CD14-positive monocyte (primary cell): ENCODE results near the gene RETREG3. TPM values are rescaled to one million over a fixed set of nuclear protein-coding genes. Genes with fewer than 3 reads are reported as not detected.

ENCODE experiments used
- DNase-seq, 3 donors: peaks; one replicate each; pipeline ENCODE4 v3.0.0-alpha.2; 2011 to 2022
- H2AFZ ChIP-seq: 2 replicates; pipeline ENCODE4 v1.6.0; 2012; ENCODE audit warnings: mild to moderate bottlenecking, low read depth, low read length, inconsistent platforms; ENCODE audit not compliant: insufficient read depth, poor library complexity, severe bottlenecking
- H3K27ac ChIP-seq, 2 donors: 1 replicate in 1 of 2; 2 replicates in 1 of 2; pipeline ENCODE4 v1.5.1; 2012 to 2013; ENCODE audit warnings: low read length in 2 of 2, control low read depth in 1 of 2, inconsistent platforms in 1 of 2, low read depth in 1 of 2, mild to moderate bottlenecking in 1 of 2
- H3K27me3 ChIP-seq, 2 donors: one replicate each; pipeline versions ENCODE4 v1.6.0 to v1.6.1; 2011 to 2013; ENCODE audit warnings: low read length in 2 of 2; ENCODE audit not compliant: control insufficient read depth in 2 of 2, insufficient read depth in 2 of 2
- H3K36me3 ChIP-seq, 2 donors: replicated peaks in 1 of 2; 1 replicate in 1 of 2; 2 replicates in 1 of 2; pipeline versions ENCODE4 v1.5.1 to v1.6.1; 2012 to 2013; ENCODE audit warnings: low read length in 2 of 2, control low read depth in 1 of 2, inconsistent platforms in 1 of 2, mild to moderate bottlenecking in 1 of 2; ENCODE audit not compliant: insufficient read depth in 2 of 2, control insufficient read depth in 1 of 2
- H3K4me1 ChIP-seq, 2 donors: 1 replicate in 1 of 2; 2 replicates in 1 of 2; pipeline versions ENCODE4 v1.5.1 to v1.6.1; 2012 to 2013; ENCODE audit warnings: low read length in 2 of 2, control low read depth in 1 of 2, inconsistent platforms in 1 of 2, mild to moderate bottlenecking in 1 of 2, moderate library complexity in 1 of 2; ENCODE audit not compliant: insufficient read depth in 2 of 2, control insufficient read depth in 1 of 2
- H3K4me2 ChIP-seq: replicated peaks from 2 replicates; pipeline ENCODE3; 2012; ENCODE audit warnings: low read length, moderate library complexity, mild to moderate bottlenecking; ENCODE audit not compliant: poor library complexity, severe bottlenecking; ENCODE audit errors: extremely low read depth
- H3K4me3 ChIP-seq, 3 experiments: fragments of 200-600 bp in 1 of 3; sonication (generic) in 1 of 3; replicated peaks in 1 of 3; 1 replicate in 2 of 3; 2 replicates in 1 of 3; pipeline ENCODE4 v1.5.1; 2011 to 2013; ENCODE audit warnings: low read length in 3 of 3, mild to moderate bottlenecking in 3 of 3, control low read depth in 2 of 3, low read depth in 2 of 3, inconsistent platforms in 1 of 3, moderate library complexity in 1 of 3
- H3K79me2 ChIP-seq: 2 replicates; pipeline ENCODE4 v1.6.0; 2012; ENCODE audit warnings: mild to moderate bottlenecking, control low read depth, inconsistent platforms, low read length, moderate library complexity; ENCODE audit not compliant: insufficient read depth
- H3K9ac ChIP-seq: 2 replicates; pipeline ENCODE4 v1.6.0; 2017; ENCODE audit warnings: low read length, mild to moderate bottlenecking; ENCODE audit not compliant: insufficient read depth, poor library complexity, severe bottlenecking
- H3K9me3 ChIP-seq, 2 donors: replicated peaks in 1 of 2; 1 replicate in 1 of 2; 2 replicates in 1 of 2; pipeline versions ENCODE4 v1.5.1 to v1.6.1; 2012 to 2013; ENCODE audit warnings: low read length in 2 of 2, control low read depth in 1 of 2; ENCODE audit not compliant: control insufficient read depth in 1 of 2, insufficient read depth in 1 of 2
- H4K20me1 ChIP-seq: 2 replicates; pipeline ENCODE4 v1.6.0; 2012; ENCODE audit warnings: mild to moderate bottlenecking, low read length, control low read depth, moderate library complexity; ENCODE audit not compliant: insufficient read depth
- H3K27ac Mint-ChIP-seq, 7 donors: one replicate each; pipeline ENCODE4 v1.8.0; 2020; ENCODE audit warnings: mild to moderate bottlenecking in 7 of 7, mixed read lengths in 7 of 7, moderate library complexity in 6 of 7, inconsistent platforms in 2 of 7
- H3K27me3 Mint-ChIP-seq, 3 donors: one replicate each; pipeline ENCODE4 v1.8.0; 2021 to 2022; ENCODE audit warnings: low read depth in 3 of 3, mild to moderate bottlenecking in 3 of 3, mixed read lengths in 3 of 3, moderate library complexity in 3 of 3, inconsistent platforms in 1 of 3
- H3K36me3 Mint-ChIP-seq, 2 donors: one replicate each; pipeline ENCODE4 v1.8.0; 2020; ENCODE audit warnings: mixed read lengths in 2 of 2, inconsistent platforms in 1 of 2, mild to moderate bottlenecking in 1 of 2
- H3K4me1 Mint-ChIP-seq: one replicate; pipeline ENCODE4 v1.8.0; 2020; ENCODE audit warnings: mild to moderate bottlenecking, mixed read lengths
- H3K4me3 Mint-ChIP-seq, 2 donors: one replicate each; pipeline ENCODE4 v1.8.0; 2020; ENCODE audit warnings: mild to moderate bottlenecking in 2 of 2, mixed read lengths in 2 of 2, moderate library complexity in 1 of 2
- H3K9me3 Mint-ChIP-seq, 7 donors: one replicate each; pipeline ENCODE4 v1.8.0; 2020 to 2022; ENCODE audit warnings: mixed read lengths in 7 of 7, mild to moderate bottlenecking in 6 of 7, moderate library complexity in 6 of 7, inconsistent platforms in 2 of 7
- WGBS: methylation state at CpG from one replicate; pipeline ENCODE4 v1.1.5; 2013; ENCODE audit warnings: missing lambda C conversion rate; ENCODE audit not compliant: insufficient coverage; 5-methylcytosine and 5-hydroxymethylcytosine counted together
- intact Hi-C, 2 donors: fragments of 100-400 bp; cut with micrococcal nuclease; formaldehyde crosslinking; loops; one replicate each; pipeline versions ENCODE4 v1.15.0 to v1.15.1; 2023
- polyA plus RNA-seq, 3 donors: library from polyadenylated mRNA; depleted of rRNA in 1 of 3; unstranded in 2 of 3; stranded (reverse) in 1 of 3; fragments of 300-500 nt in 2 of 3; fragments of >200 nt in 1 of 3; fragmentation: Illumina TruSeq in 2 of 3; gene quantifications; 1 replicate in 2 of 3; 2 replicates in 1 of 3; pipeline ENCODE4 v1.2.3, GENCODE V29; 2012 to 2021
- TF ChIP-seq, protein P1 (sequence below): fragments of 200-600 bp; IDR thresholded peaks from one replicate; pipeline ENCODE4 v1.8.0; 2022; ENCODE audit warnings: antibody characterized with exemption, mild to moderate bottlenecking

Gene RETREG3
- polyA plus RNA-seq, 3 donors: 34.0 to 69.9 (median 69.9) TPM

- Mint-ChIP-seq H3K9me3 (no peaks in the 10 kb centered on the region), H3K36me3 (peaks cover 29 to 58% of the 10 kb centered on the region in 2 donors), H3K4me1 (no peaks in the 10 kb centered on the region), H3K27ac (no peak overlapping the region), H3K27me3 (no peaks in the 10 kb centered on the region), H3K4me3 (no peak overlapping the region)
- no peak for DNase-seq
- H3K9me3 ChIP-seq: no peaks in the 10 kb centered on the region
- H3K36me3 ChIP-seq: peaks cover 24 to 39% of the 10 kb centered on the region in 2 donors
- H3K9ac ChIP-seq: no peak overlapping the region
- peaks cover 36% of the 10 kb centered on the region for H3K79me2 ChIP-seq
- intact Hi-C loops: no loop called here
- no peak overlapping the region for H2AFZ ChIP-seq
- 90% methylated on average over 2 of the region's 3 CpGs for WGBS
- TF ChIP-seq, protein P1, sequence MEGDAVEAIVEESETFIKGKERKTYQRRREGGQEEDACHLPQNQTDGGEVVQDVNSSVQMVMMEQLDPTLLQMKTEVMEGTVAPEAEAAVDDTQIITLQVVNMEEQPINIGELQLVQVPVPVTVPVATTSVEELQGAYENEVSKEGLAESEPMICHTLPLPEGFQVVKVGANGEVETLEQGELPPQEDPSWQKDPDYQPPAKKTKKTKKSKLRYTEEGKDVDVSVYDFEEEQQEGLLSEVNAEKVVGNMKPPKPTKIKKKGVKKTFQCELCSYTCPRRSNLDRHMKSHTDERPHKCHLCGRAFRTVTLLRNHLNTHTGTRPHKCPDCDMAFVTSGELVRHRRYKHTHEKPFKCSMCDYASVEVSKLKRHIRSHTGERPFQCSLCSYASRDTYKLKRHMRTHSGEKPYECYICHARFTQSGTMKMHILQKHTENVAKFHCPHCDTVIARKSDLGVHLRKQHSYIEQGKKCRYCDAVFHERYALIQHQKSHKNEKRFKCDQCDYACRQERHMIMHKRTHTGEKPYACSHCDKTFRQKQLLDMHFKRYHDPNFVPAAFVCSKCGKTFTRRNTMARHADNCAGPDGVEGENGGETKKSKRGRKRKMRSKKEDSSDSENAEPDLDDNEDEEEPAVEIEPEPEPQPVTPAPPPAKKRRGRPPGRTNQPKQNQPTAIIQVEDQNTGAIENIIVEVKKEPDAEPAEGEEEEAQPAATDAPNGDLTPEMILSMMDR: no peak
- H4K20me1 ChIP-seq: peaks cover 80% of the 10 kb centered on the region
- H3K4me1 ChIP-seq: no peaks in the 10 kb centered on the region
- H3K4me2 ChIP-seq: no peak overlapping the region
- no peak overlapping the region for H3K4me3 ChIP-seq
- H3K27ac ChIP-seq: no peak overlapping the region
- H3K27me3 ChIP-seq: no peaks in the 10 kb centered on the region
Observed at GRCh38 chr17:42596386-42596785, 12.8 kb downstream of the RETREG3 start.

- Histone ChIP-seq H3K9ac (no peak overlapping the region), H3K9me3 (no peaks in the 10 kb centered on the region), H4K20me1 (peaks cover 44% of the 10 kb centered on the region), H3K36me3 (peaks cover 62 to 83% of the 10 kb centered on the region in 2 donors), H2AFZ (no peak overlapping the region), H3K79me2 (peaks cover under 1% of the 10 kb centered on the region), H3K27me3 (no peaks in the 10 kb centered on the region), H3K4me2 (no peak overlapping the region), H3K4me1 (no peaks in the 10 kb centered on the region), H3K4me3 (no peak overlapping the region), H3K27ac (no peak overlapping the region)
- peak overlapping the region in 1 of 7 donors; percentile 45 for H3K27ac Mint-ChIP-seq
- no peak overlapping the region for H3K4me3 Mint-ChIP-seq
- WGBS: 96% methylated on average over 8 of the region's 9 CpGs
- peaks cover 60 to 80% of the 10 kb centered on the region in 2 donors for H3K36me3 Mint-ChIP-seq
- H3K27me3 Mint-ChIP-seq: peaks cover 0 to 3% (median 0%) of the 10 kb centered on the region in 3 donors
- H3K4me1 Mint-ChIP-seq: peaks cover 6% of the 10 kb centered on the region
- H3K9me3 Mint-ChIP-seq: peaks cover 0 to 2% (median 0%) of the 10 kb centered on the region in 7 donors
- TF ChIP-seq, protein P1: no peak
- intact Hi-C loops: no loop called here
- no peak for DNase-seq
Observed at GRCh38 chr17:42591411-42591810, 17.8 kb downstream of the RETREG3 start.
